PC-3 (cell line): ENCODE results near the gene SH3BP4. TPM values are rescaled to one million over a fixed set of nuclear protein-coding genes. Genes with fewer than 3 reads are reported as not detected.

Experiments
- ATAC-seq: fragments of 200-7000 bp; cut with Tn5 transposase; 2 replicates; pipeline ENCODE4 v1.9.1; 2020; ENCODE audit warnings: mild to moderate bottlenecking, moderate library complexity
- BruUV-seq: library from RNA; stranded (reverse); fragments of 400-500 nt; replicated peaks from 2 replicates; lab custom pipeline; 2021; lab: Mats Ljungman, UMichigan
- CTCF ChIA-PET: fragments of 300-600 bp; sonication (Branson Sonifier 250); formaldehyde crosslinking; loops from one replicate; lab custom pipeline; 2022; ENCODE audit warnings: antibody characterized with exemption; lab: Charles Lee
- POLR2A ChIA-PET: fragments of 300-600 bp; sonication (Branson Sonifier 250); formaldehyde crosslinking; loops from one replicate; lab custom pipeline; 2022; ENCODE audit warnings: antibody characterized with exemption; ENCODE audit not compliant: unreplicated experiment; lab: Charles Lee
- DNase-seq: peaks from one replicate; pipeline ENCODE4 v3.0.0-alpha.2; 2015
- H2AFZ ChIP-seq: fragments of 300-600 bp; sonication (generic); 2 replicates; pipeline ENCODE4 v1.6.0; 2016; ENCODE audit warnings: antibody characterized with exemption, low read length
- H3F3A ChIP-seq: fragments of 300-600 bp; sonication (generic); one replicate; pipeline ENCODE4 v1.6.0; 2017; ENCODE audit warnings: antibody characterized with exemption, low read length, control low read depth, mild to moderate bottlenecking; ENCODE audit not compliant: unreplicated experiment
- H3K27ac ChIP-seq: fragments of 300-600 bp; sonication (generic); 2 replicates; pipeline ENCODE4 v1.5.1; 2016; ENCODE audit warnings: mild to moderate bottlenecking, low read length
- H3K27me3 ChIP-seq: fragments of 300-600 bp; sonication (generic); 2 replicates; pipeline ENCODE4 v1.6.1; 2016; ENCODE audit warnings: low read length, mixed read lengths
- H3K36me3 ChIP-seq: fragments of 300-600 bp; sonication (generic); 2 replicates; pipeline ENCODE4 v1.6.1; 2016; ENCODE audit warnings: low read depth, mixed run types, low read length, mixed read lengths
- H3K4me1 ChIP-seq: fragments of 300-600 bp; sonication (generic); 2 replicates; pipeline ENCODE4 v1.5.1; 2016; ENCODE audit warnings: low read length; ENCODE audit not compliant: insufficient read depth
- H3K4me2 ChIP-seq: fragments of 300-600 bp; sonication (generic); 2 replicates; pipeline ENCODE4 v1.6.0; 2016; ENCODE audit warnings: low read length
- H3K4me3 ChIP-seq: fragments of 300-600 bp; sonication (generic); 2 replicates; pipeline ENCODE4 v1.5.1; 2016; ENCODE audit warnings: mild to moderate bottlenecking, low read length, mixed read lengths
- H3K79me2 ChIP-seq: fragments of 300-600 bp; sonication (generic); 2 replicates; pipeline ENCODE4 v1.6.1; 2017; ENCODE audit warnings: low read length, mixed read lengths
- H3K9ac ChIP-seq: fragments of 300-600 bp; sonication (generic); 2 replicates; pipeline ENCODE4 v1.6.0; 2016; ENCODE audit warnings: mild to moderate bottlenecking, low read length
- H3K9me2 ChIP-seq: fragments of 300-600 bp; sonication (generic); replicated peaks from 2 replicates; pipeline ENCODE4 v1.6.1; 2016; ENCODE audit warnings: mixed run types, low read length, mixed read lengths
- H3K9me3 ChIP-seq: fragments of 300-600 bp; sonication (generic); 2 replicates; pipeline ENCODE4 v1.6.1; 2016; ENCODE audit warnings: low read length, mixed read lengths
- H4K20me1 ChIP-seq: fragments of 300-600 bp; sonication (generic); 2 replicates; pipeline ENCODE4 v1.6.1; 2016; ENCODE audit warnings: low read length, mixed read lengths
- CTCF ChIP-seq: fragments of 300-600 bp; sonication (generic); conservative IDR thresholded peaks from 2 replicates; pipeline ENCODE4 v1.5.1; 2017; ENCODE audit warnings: antibody characterized with exemption, low read depth, mild to moderate bottlenecking, low read length
- EZH2 ChIP-seq: fragments of 300-600 bp; sonication (generic); IDR thresholded peaks from one replicate; pipeline ENCODE4 v1.6.1; 2017; ENCODE audit warnings: antibody characterized with exemption, mild to moderate bottlenecking, low read length; ENCODE audit not compliant: unreplicated experiment
- EZH2phosphoT487 ChIP-seq: fragments of 300-600 bp; sonication (generic); IDR thresholded peaks from 2 replicates; pipeline ENCODE4 v1.6.1; 2018; ENCODE audit warnings: mild to moderate bottlenecking, antibody characterized with exemption, low read length, borderline replicate concordance
- intact Hi-C: fragments of 100-400 bp; cut with micrococcal nuclease; formaldehyde crosslinking; loops from 2 replicates; pipeline ENCODE4 v1.9.0; 2023
- total RNA-seq: library from RNA; depleted of rRNA; stranded (reverse); fragments of >200 nt; gene quantifications from 2 replicates; pipeline ENCODE4 v1.2.3, GENCODE V29; 2014

Gene SH3BP4
- total RNA-seq, 1 experiment from 2014 or later = 35.2 TPM

- Histone ChIP-seq H3K79me2 (no peaks in the 10 kb centered on the region), H4K20me1 (no peaks in the 10 kb centered on the region), H3F3A (no peaks in the 10 kb centered on the region), H3K36me3 (peaks cover 13% of the 10 kb centered on the region; the same call in 1 of the 2 replicates), H3K27ac (no peak overlapping the region), H3K27me3 (no peaks in the 10 kb centered on the region), H3K4me1 (no peaks in the 10 kb centered on the region), H3K9ac (no peak overlapping the region), H3K9me3 (no peaks in the 10 kb centered on the region), H3K9me2 (no peaks in the 10 kb centered on the region), H3K4me2 (no peak overlapping the region), H2AFZ (no peak overlapping the region), H3K4me3 (no peak overlapping the region)
- POLR2A ChIA-PET = no interaction called here
- no peak for TF ChIP-seq EZH2phosphoT487
- no peak for TF ChIP-seq CTCF
- TF ChIP-seq EZH2 = no peak
- ATAC-seq (peak; percentile 76), DNase-seq (peak; percentile 38)
- intact Hi-C loops = loop anchor here (10.0 kb wide), 1 partner anchor 174 kb away; no protein-coding TSS in a partner anchor
- CTCF ChIA-PET = no interaction called here
- BruUV-seq = no TSS peak
Observed at GRCh38 chr2:235059161-235059560, 107.3 kb downstream of the SH3BP4 start.

- Histone ChIP-seq H3K27ac (no peak overlapping the region), H3K27me3 (no peaks in the 10 kb centered on the region), H3K36me3 (no peaks in the 10 kb centered on the region), H4K20me1 (no peaks in the 10 kb centered on the region), H3K4me3 (no peak overlapping the region), H3K9me3 (no peaks in the 10 kb centered on the region), H3K4me1 (no peaks in the 10 kb centered on the region), H3F3A (no peaks in the 10 kb centered on the region), H3K79me2 (no peaks in the 10 kb centered on the region), H3K4me2 (no peak overlapping the region), H3K9me2 (no peaks in the 10 kb centered on the region), H3K9ac (no peak overlapping the region), H2AFZ (no peak overlapping the region)
- no peak for TF ChIP-seq EZH2phosphoT487
- no peak for TF ChIP-seq EZH2
- no peak for TF ChIP-seq CTCF
- no TSS peak for BruUV-seq
- CTCF ChIA-PET = no interaction called here
- POLR2A ChIA-PET = no interaction called here
- DNase-seq = no peak
- intact Hi-C loops = no loop called here
- ATAC-seq = no peak
Observed at GRCh38 chr2:235061656-235062055, 109.8 kb downstream of the SH3BP4 start.

GRCh38 chr2:235063471-235063961 is 111.7 kb downstream of the SH3BP4 start:
- Histone ChIP-seq H3K27ac (no peak overlapping the region), H3K4me3 (no peak overlapping the region), H3K4me2 (no peak overlapping the region), H4K20me1 (no peaks in the 10 kb centered on the region), H3K79me2 (no peaks in the 10 kb centered on the region), H3K9ac (no peak overlapping the region), H3K9me2 (no peaks in the 10 kb centered on the region), H3K9me3 (no peaks in the 10 kb centered on the region), H3K27me3 (no peaks in the 10 kb centered on the region), H3K36me3 (no peaks in the 10 kb centered on the region), H2AFZ (no peak overlapping the region), H3F3A (no peaks in the 10 kb centered on the region), H3K4me1 (no peaks in the 10 kb centered on the region)
- no peak for DNase-seq
- no peak for TF ChIP-seq EZH2
- TF ChIP-seq CTCF = no peak
- no peak for TF ChIP-seq EZH2phosphoT487
- no TSS peak for BruUV-seq
- intact Hi-C loops = no loop called here
- no peak for ATAC-seq
- CTCF ChIA-PET = no interaction called here
- POLR2A ChIA-PET = no interaction called here
